Measurements from ENCODE around the gene VPS51.

VPS51 gene

DNA sequence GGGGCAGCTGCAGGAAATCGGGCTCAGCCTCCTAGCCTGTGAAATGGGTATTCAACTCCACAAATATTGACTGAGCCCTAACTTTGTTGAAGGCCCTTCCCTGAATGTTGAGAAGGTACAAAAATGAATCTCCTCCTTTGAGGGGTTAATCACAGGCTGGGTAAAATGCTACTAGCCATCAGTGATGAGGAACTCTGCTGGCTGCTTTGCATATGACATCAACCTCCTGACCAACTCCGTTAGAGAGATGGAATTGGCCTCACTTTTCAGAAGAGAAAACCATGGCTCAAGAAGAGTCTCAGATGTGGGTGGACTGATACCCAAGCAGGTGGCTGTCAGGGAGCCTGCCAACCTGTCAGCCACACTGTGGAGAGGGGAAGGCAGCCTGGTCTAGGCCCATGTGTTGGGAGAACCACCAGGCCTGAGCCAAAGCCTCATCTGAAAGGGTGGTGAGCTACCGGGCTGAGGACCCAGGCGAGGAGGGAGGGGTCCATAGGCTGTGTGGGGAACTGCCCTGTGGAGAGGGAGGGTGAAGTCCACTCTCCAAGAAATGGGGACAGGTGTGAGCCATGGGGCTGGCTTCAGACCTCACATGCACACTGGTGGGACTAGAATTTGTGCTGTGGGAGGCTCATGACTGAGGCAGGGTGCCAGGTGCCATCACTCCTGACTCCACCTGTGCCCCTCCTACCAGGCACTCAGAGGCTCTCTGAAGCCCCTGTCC is 23.9 kb upstream of the VPS51 start:
- TF ChIP-seq, protein P1, sequence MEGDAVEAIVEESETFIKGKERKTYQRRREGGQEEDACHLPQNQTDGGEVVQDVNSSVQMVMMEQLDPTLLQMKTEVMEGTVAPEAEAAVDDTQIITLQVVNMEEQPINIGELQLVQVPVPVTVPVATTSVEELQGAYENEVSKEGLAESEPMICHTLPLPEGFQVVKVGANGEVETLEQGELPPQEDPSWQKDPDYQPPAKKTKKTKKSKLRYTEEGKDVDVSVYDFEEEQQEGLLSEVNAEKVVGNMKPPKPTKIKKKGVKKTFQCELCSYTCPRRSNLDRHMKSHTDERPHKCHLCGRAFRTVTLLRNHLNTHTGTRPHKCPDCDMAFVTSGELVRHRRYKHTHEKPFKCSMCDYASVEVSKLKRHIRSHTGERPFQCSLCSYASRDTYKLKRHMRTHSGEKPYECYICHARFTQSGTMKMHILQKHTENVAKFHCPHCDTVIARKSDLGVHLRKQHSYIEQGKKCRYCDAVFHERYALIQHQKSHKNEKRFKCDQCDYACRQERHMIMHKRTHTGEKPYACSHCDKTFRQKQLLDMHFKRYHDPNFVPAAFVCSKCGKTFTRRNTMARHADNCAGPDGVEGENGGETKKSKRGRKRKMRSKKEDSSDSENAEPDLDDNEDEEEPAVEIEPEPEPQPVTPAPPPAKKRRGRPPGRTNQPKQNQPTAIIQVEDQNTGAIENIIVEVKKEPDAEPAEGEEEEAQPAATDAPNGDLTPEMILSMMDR (IDR thresholded peaks at IDR 0.05; ENCODE audit: low read depth, low read length, missing control alignments): no peak
- no peak for DNase-seq (ENCODE audit: low read depth)

DNA sequence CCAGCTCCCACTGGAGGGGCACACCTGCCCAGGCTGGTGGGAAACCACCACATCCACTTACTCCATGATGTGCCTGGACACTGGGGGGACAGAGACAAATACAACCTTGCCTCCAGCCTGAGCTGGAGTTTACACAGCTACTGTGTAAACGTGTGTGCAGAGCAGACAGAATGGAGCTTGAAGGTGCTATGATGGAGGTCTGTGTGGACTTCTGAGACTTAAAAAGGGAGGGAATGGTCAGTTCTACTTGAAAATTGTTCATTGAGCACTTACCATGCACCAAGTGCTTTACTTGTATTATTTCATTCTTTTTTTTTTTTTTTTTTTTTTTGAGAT is 23.4 kb upstream of the VPS51 start:
- no peak overlapping the region for H3K4me3 ChIP-seq (ENCODE audit: low read depth, low read length)
- TF ChIP-seq, protein P1 (IDR thresholded peaks at IDR 0.05; ENCODE audit: low read depth, low read length, missing control alignments): no peak
- DNase-seq (ENCODE audit: low read depth): no peak

More for the DNA sequence above, 23.9 kb upstream of the VPS51 start:
- H3K4me3 ChIP-seq (ENCODE audit: low read depth, low read length): no peak overlapping the region

DNA sequence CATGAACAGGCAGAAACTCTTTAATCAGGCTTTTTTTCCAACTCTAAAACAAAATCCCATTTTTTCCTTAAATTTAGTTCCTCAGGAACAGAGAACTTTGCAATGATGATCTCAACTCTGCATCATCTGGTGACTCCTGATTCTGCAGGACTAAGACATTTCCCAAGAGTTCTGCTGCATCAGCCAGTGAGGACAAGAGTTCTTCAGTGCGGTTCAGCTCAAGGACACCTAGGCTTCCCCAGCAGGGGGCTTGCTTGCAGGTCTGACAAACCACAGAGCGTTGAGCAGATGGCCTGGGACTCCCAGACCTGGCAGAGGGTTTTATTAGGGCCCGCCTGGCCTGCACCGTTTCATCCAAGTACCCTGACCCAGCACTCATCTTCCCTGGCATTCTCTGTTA is 18.6 kb upstream of the VPS51 start:
- no peak for DNase-seq (ENCODE audit: low read depth)
- no peak overlapping the region for H3K4me3 ChIP-seq (ENCODE audit: low read depth, low read length)
- TF ChIP-seq, protein P1 (IDR thresholded peaks at IDR 0.05; ENCODE audit: low read depth, low read length, missing control alignments): no peak

DNA sequence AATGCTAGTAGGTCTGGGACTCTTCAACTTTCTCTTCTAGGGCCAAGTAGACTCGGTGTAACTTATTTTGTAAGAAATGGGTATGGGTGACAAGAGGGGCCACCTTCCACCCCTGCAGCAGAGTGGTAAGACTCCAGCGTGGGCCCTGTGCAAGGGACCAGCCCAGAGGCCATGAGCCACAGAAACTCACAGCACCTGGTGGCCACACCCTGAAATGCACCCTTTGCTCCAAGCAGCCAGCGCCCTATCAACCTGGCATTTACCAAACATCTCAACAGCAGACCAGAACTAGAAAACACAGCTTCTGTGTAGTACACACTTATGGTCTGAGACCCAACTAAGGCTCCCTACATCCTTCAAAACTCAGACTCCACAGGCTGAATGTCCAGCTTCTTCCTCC is 17.9 kb upstream of the VPS51 start:
- TF ChIP-seq, protein P1 (IDR thresholded peaks at IDR 0.05; ENCODE audit: low read depth, low read length, missing control alignments): peak; percentile 85
- no peak for DNase-seq (ENCODE audit: low read depth)
- no peak overlapping the region for H3K4me3 ChIP-seq (ENCODE audit: low read depth, low read length)

DNA sequence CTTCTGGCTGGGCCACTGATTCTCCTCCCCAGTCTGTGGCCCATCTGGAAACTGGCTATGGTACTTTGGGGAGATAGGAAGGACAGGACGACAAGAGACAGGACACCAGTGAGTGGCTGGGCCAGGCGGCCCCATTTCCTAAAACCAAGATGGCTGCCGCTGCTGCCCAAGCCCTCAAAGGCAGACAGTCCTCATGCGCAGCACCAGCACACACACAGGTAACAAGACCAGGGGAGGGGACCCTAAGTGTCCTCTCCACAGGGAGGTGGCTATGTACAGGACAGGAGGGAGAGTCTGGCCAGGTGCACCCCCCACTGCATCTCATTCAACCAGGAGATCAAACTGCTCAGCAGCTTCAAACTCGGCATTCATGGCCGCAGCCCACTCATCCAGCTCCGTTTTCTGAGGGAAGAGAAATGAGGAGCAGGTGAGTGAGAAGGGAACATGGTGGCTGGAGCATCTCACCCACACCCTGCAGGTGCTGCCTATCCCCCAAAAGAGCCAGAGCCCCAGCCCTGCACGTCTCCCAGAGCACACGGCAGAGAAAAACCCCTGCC is 17.1 kb upstream of the VPS51 start:
- no peak overlapping the region for H3K4me3 ChIP-seq (ENCODE audit: low read depth, low read length)
- no peak for DNase-seq (ENCODE audit: low read depth)
- TF ChIP-seq, protein P1 (IDR thresholded peaks at IDR 0.05; ENCODE audit: low read depth, low read length, missing control alignments): no peak

DNA sequence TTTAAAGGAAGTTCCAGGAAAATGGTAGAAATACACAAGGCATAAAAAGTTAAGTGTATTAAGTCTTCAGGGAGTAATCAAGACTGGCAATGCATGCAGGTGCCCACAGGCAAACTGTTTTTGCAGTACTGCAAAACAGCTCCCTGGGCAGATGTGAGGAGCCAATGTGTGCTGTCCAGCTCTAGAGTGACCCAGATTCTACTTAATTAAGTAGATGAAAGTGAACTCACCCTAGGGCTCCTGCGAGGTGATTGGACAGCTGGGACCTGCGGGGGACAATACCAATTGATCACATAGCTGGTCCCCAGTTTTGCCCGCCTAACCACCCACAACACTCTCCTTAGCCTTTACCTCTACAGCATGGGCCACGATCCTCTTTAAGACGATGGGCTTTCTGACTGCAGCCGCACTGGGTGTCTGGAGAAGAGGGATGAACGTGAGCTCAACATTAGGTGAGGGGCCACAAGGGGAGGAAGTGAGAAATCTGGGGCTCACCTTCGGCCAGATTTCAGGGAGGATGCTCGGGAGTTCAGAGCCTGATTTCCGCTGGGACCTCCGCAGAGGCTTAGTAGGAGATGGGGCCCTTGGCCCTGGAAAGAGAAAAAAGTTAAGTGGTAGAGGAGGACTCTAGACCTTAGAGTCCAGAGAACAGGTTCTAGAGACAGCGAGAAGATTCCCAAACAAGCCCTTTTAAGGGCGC is 12.7 kb upstream of the VPS51 start:
- TF ChIP-seq, protein P1 (IDR thresholded peaks at IDR 0.05; ENCODE audit: low read depth, low read length, missing control alignments): peak; percentile 4
- no peak for DNase-seq (ENCODE audit: low read depth)
- peak overlapping the region; percentile 92 for H3K4me3 ChIP-seq (ENCODE audit: low read depth, low read length)
